HepG2 (cell line): ENCODE results near the gene CD300A. TPM values are rescaled to one million over a fixed set of nuclear protein-coding genes. Genes with fewer than 3 reads are reported as not detected.

Experiments
- CEBPB ChIP-seq: IDR thresholded peaks from 2 replicates; pipeline ENCODE4 v1.6.1; 2011; ENCODE audit warnings: low read depth, low read length, improper control_type of control experiment, borderline replicate concordance
- DR1 ChIP-seq: sonication (generic); formaldehyde crosslinking; IDR thresholded peaks from 2 replicates; pipeline ENCODE4 v1.8.0; 2021; ENCODE audit warnings: mild to moderate bottlenecking, missing genetic modification reagents, inconsistent platforms
- GABPB1 ChIP-seq: IDR thresholded peaks from 2 replicates; pipeline ENCODE4 v1.6.1; 2016; ENCODE audit warnings: mild to moderate bottlenecking, missing genetic modification reagents, moderate library complexity, missing compliant biosample characterization
- GZF1 ChIP-seq: sonication (generic); formaldehyde crosslinking; IDR thresholded peaks from 2 replicates; pipeline ENCODE4 v1.5.1; 2020; ENCODE audit warnings: mild to moderate bottlenecking, missing genetic modification reagents
- POGZ ChIP-seq: sonication (generic); formaldehyde crosslinking; IDR thresholded peaks from 2 replicates; pipeline ENCODE4 v1.4.0; 2020; ENCODE audit warnings: mild to moderate bottlenecking, missing genetic modification reagents
- RARA ChIP-seq: IDR thresholded peaks from 2 replicates; pipeline ENCODE4 v1.6.1; 2016; ENCODE audit warnings: missing genetic modification reagents, missing compliant biosample characterization
- RFX5 ChIP-seq: IDR thresholded peaks from 2 replicates; pipeline ENCODE4 v1.6.1; 2011; ENCODE audit warnings: low read depth, low read length, improper control_type of control experiment
- RORA ChIP-seq: sonication (generic); formaldehyde crosslinking; IDR thresholded peaks from 2 replicates; pipeline ENCODE4 v1.5.0; 2020; ENCODE audit warnings: mild to moderate bottlenecking, missing genetic modification reagents, moderate library complexity
- SMAD3 ChIP-seq: sonication (generic); formaldehyde crosslinking; IDR thresholded peaks from 2 replicates; pipeline ENCODE4 v1.4.0; 2020; ENCODE audit warnings: missing genetic modification reagents
- SMYD3 ChIP-seq: sonication (generic); formaldehyde crosslinking; IDR thresholded peaks from 2 replicates; pipeline ENCODE4 v1.8.1; 2023; ENCODE audit warnings: mild to moderate bottlenecking, missing genetic modification reagents
- SOX6 ChIP-seq, 2 experiments: fragments of 450-650 bp in 1 of 2; sonication (generic) in 1 of 2; formaldehyde crosslinking in 1 of 2; IDR thresholded peaks; 2 replicates each; pipeline versions ENCODE4 v1.4.0 to v1.6.1; 2017 to 2020; ENCODE audit warnings: antibody characterized with exemption in 1 of 2, mild to moderate bottlenecking in 1 of 2, missing genetic modification reagents in 1 of 2
- SUZ12 ChIP-seq: fragments of 150-350 bp; IDR thresholded peaks from 2 replicates; pipeline ENCODE4 v1.6.1; 2014; ENCODE audit warnings: low read depth, low read length
- TRAFD1 ChIP-seq: sonication (generic); formaldehyde crosslinking; IDR thresholded peaks from 2 replicates; pipeline ENCODE4 v1.5.1; 2020; ENCODE audit warnings: missing genetic modification reagents, mild to moderate bottlenecking, borderline replicate concordance
- TRIM24 ChIP-seq: sonication (generic); formaldehyde crosslinking; IDR thresholded peaks from 2 replicates; pipeline ENCODE4 v1.8.0; 2022; ENCODE audit warnings: mild to moderate bottlenecking, missing genetic modification reagents
- ZNF256 ChIP-seq: sonication (generic); formaldehyde crosslinking; conservative IDR thresholded peaks from 2 replicates; pipeline ENCODE4 v1.4.0; 2020; ENCODE audit warnings: missing genetic modification reagents
- ZNF619 ChIP-seq: sonication (generic); formaldehyde crosslinking; IDR thresholded peaks from 2 replicates; pipeline ENCODE4 v1.4.0; 2020; ENCODE audit warnings: mild to moderate bottlenecking, missing genetic modification reagents
- ZNF629 ChIP-seq: sonication (generic); formaldehyde crosslinking; conservative IDR thresholded peaks from 2 replicates; pipeline ENCODE4 v1.5.0; 2020; ENCODE audit warnings: missing genetic modification reagents
- ZNF672 ChIP-seq: sonication (generic); formaldehyde crosslinking; IDR thresholded peaks from 2 replicates; pipeline ENCODE4 v1.8.1; 2022; ENCODE audit warnings: missing genetic modification reagents
- ZNF784 ChIP-seq: sonication (generic); formaldehyde crosslinking; IDR thresholded peaks from 2 replicates; pipeline ENCODE4 v1.5.1; 2020; ENCODE audit warnings: missing genetic modification reagents, mild to moderate bottlenecking, borderline replicate concordance
- ZNF816 ChIP-seq: sonication (generic); formaldehyde crosslinking; IDR thresholded peaks from 2 replicates; pipeline ENCODE4 v1.8.0; 2022; ENCODE audit warnings: missing genetic modification reagents, mild to moderate bottlenecking, borderline replicate concordance
- polyA plus RNA-seq, 8 experiments: library from polyadenylated mRNA; depleted of rRNA in 3 of 8; stranded (reverse) in 7 of 8; unstranded in 1 of 8; fragments of >200 nt; fragmentation: Illumina TruSeq in 4 of 8; extraction: Trizol in 4 of 8; gene quantifications; 2 replicates each; pipeline versions ENCODE4 v1.2.1 to v1.2.3, GENCODE V29; 2011 to 2016; ENCODE audit warnings: low read depth in 4 of 8, missing spikeins in 1 of 8, mixed read lengths in 1 of 8; ENCODE audit not compliant: insufficient read depth in 1 of 8
- total RNA-seq, 5 experiments: library from RNA; depleted of rRNA; stranded (reverse); fragments of >200 nt; fragmentation: Illumina TruSeq; extraction: Trizol; gene quantifications; 2 replicates each; pipeline ENCODE4 v1.2.3, GENCODE V29; 2016; ENCODE audit warnings: low read depth in 1 of 5
- TF ChIP-seq, protein P1 (sequence below): sonication (generic); formaldehyde crosslinking; IDR thresholded peaks from 2 replicates; pipeline ENCODE4 v1.4.0; 2020; ENCODE audit warnings: missing genetic modification reagents
- TF ChIP-seq, protein P2 (sequence below): IDR thresholded peaks from 2 replicates; pipeline ENCODE4 v1.6.1; 2018; ENCODE audit warnings: missing genetic modification reagents
- TF ChIP-seq, protein P3 (sequence below): sonication (generic); formaldehyde crosslinking; IDR thresholded peaks from 2 replicates; pipeline ENCODE4 v1.4.0; 2020; ENCODE audit warnings: mild to moderate bottlenecking, missing genetic modification reagents

Gene CD300A
- total and polyA plus RNA-seq, 2 of the 13 experiments (the other 11 are each of a cell fraction or from before 2014, with no cell fraction given): not detected

DNA sequence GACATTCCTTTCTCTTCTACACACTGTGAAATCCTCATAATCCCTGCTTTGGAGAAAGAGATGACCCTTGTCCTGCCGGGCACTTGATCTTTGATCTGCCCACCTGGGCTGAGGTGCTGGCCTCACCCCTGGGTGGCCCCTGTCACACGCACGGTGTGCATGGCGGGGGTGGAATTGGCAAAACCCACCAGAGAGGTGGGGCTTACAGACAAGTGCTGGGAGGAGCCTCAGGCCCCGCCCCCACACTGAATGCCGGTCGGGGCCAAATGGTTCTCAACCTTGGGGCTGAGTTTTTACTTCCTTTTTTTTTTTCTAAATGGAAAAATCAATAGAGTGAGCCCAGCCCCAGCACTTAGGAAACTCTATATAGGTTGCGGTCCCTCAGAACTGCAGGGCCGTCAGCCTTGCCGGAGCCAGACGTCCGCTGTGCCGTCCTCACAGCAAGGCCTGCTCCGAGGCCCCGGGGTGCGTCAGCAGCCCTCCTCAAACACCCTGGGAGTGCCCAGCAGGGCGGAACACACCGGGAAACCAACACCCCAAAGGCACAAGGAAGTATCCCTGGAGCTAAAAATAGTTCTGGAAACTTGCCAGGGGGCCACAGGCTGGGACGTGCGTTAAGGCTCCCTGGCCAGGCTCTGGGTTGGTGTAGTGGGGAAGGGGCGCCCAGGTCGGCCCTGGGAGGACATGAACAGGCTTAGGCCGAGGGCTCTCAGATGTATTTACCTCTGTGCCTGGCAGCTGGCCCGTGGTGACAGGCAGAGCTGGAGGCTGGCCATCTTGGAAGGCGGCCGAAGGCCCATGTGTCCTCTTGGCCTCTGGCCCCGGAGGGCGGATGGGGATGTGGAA lies 23.5 kb upstream of the CD300A start (continued):
- TF ChIP-seq RORA (CRISPR knock-in tag): no peak
- TF ChIP-seq DR1 (CRISPR knock-in tag): no peak; the same call in 1 of the 2 replicates
- TF ChIP-seq, protein P1, sequence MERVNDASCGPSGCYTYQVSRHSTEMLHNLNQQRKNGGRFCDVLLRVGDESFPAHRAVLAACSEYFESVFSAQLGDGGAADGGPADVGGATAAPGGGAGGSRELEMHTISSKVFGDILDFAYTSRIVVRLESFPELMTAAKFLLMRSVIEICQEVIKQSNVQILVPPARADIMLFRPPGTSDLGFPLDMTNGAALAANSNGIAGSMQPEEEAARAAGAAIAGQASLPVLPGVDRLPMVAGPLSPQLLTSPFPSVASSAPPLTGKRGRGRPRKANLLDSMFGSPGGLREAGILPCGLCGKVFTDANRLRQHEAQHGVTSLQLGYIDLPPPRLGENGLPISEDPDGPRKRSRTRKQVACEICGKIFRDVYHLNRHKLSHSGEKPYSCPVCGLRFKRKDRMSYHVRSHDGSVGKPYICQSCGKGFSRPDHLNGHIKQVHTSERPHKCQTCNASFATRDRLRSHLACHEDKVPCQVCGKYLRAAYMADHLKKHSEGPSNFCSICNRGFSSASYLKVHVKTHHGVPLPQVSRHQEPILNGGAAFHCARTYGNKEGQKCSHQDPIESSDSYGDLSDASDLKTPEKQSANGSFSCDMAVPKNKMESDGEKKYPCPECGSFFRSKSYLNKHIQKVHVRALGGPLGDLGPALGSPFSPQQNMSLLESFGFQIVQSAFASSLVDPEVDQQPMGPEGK (CRISPR knock-in tag): peak; percentile 99
- no peak for TF ChIP-seq SOX6 (IDR thresholded peaks at IDR 0.05)
- TF ChIP-seq SOX6 (CRISPR knock-in tag; IDR thresholded peaks at IDR 0.05): peak; percentile 93
- peak; percentile 27; the same call in 1 of the 2 replicates for TF ChIP-seq SMYD3 (CRISPR knock-in tag)
- TF ChIP-seq ZNF629 (CRISPR knock-in tag): peak; percentile 45; the same call in 1 of the 2 replicates
- 0 out of 2 replicates have a peak, but pooled peaks have one; percentile 2 for TF ChIP-seq CEBPB
- TF ChIP-seq ZNF619 (CRISPR knock-in tag): peak; percentile 84; the same call in 1 of the 2 replicates
- no peak for TF ChIP-seq GZF1 (CRISPR knock-in tag)
- TF ChIP-seq SUZ12: no peak
- peak; percentile 89 for TF ChIP-seq SMAD3 (CRISPR knock-in tag)
- peak; percentile 98 for TF ChIP-seq RARA
- TF ChIP-seq ZNF816 (CRISPR knock-in tag): no peak
- peak; percentile 84; the same call in 1 of the 2 replicates for TF ChIP-seq ZNF784 (CRISPR knock-in tag)
- no peak for TF ChIP-seq ZNF672 (CRISPR knock-in tag)
- TF ChIP-seq ZNF256 (CRISPR knock-in tag): peak; percentile 77; the same call in 1 of the 2 replicates
- TF ChIP-seq RFX5: peak; percentile 36; the same call in 1 of the 2 replicates
- peak; percentile 45; the same call in 1 of the 2 replicates for TF ChIP-seq TRIM24 (CRISPR knock-in tag)
- TF ChIP-seq GABPB1 (CRISPR knock-in tag): peak; percentile 78
- 0 out of 2 replicates have a peak, but pooled peaks have one; percentile 51 for TF ChIP-seq TRAFD1
- TF ChIP-seq, protein P2, sequence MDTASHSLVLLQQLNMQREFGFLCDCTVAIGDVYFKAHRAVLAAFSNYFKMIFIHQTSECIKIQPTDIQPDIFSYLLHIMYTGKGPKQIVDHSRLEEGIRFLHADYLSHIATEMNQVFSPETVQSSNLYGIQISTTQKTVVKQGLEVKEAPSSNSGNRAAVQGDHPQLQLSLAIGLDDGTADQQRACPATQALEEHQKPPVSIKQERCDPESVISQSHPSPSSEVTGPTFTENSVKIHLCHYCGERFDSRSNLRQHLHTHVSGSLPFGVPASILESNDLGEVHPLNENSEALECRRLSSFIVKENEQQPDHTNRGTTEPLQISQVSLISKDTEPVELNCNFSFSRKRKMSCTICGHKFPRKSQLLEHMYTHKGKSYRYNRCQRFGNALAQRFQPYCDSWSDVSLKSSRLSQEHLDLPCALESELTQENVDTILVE (CRISPR knock-in tag): peak; percentile 64
- TF ChIP-seq POGZ (CRISPR knock-in tag): peak; percentile 83; the same call in 1 of the 2 replicates
- TF ChIP-seq, protein P3, sequence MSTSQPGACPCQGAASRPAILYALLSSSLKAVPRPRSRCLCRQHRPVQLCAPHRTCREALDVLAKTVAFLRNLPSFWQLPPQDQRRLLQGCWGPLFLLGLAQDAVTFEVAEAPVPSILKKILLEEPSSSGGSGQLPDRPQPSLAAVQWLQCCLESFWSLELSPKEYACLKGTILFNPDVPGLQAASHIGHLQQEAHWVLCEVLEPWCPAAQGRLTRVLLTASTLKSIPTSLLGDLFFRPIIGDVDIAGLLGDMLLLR (CRISPR knock-in tag): peak; percentile 39; the same call in 1 of the 2 replicates
